ENCODE data around the gene GPR180. TPM values are rescaled to one million over a fixed set of nuclear protein-coding genes. Genes with fewer than 3 reads are reported as not detected.

GPR180 gene
- total RNA-seq (2014; rRNA removed; shearing (Covaris generic)) = 16.6 and 18.0 TPM in 2 replicates
- polyA plus RNA-seq (2015; cell fraction: cytosol; rRNA removed) = 6.5 and 9.5 TPM in 2 replicates
- polyA plus RNA-seq (2015; cell fraction: nucleus; rRNA removed) = 17.9 and 18.9 TPM in 2 replicates

DNA sequence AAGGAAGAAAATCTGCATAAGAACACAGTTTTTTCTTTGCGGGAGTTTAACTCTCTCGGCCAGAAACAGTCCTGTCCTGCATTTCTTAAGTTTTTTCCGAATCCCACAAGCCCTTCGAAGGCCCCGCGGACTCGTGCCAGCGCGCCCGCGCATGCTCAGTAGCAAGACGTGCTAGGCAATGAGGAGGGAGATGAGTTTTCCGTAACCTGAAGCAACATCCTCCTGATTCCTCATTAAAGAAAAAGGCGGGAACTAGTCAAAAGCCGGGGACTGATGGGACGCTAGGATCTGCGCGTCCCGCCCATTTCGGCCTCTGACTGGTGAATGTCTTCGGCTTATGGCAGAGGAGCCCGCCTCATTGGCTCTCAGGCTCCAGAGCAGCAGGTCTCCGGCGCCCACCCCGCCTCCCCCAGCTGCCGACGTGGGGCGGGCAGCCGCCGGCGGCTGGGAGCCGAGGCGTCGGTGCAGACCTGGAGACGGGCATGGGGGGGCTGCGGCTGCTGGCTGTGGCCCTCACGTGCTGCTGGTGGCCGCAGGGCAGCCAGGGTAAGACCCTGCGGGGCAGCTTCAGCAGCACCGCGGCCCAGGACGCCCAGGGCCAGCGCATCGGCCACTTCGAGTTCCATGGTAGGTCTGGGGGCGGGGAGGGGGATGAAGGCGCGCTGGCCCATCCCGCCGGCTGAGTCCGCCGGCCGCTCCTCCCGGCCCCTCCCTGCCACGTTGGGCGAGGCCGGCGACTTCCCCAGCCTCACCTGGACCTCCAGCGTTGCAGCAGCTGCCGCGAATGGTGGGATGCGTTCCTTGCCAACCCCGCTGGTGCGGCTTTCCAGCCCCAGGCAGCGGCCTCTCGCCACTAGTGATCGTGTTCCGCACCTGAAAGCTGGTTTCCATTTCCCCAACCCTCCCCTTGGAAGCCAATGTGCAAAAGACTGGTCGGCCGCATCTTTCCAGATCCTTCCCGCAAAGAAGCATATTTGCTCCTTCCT lies at the start of gene GPR180:
TSS of gene GPR180 (plus strand) at position 412 of the 986 bp plus-strand sequence. CDS start at position 483, 71 bp downstream.
- DNase-seq (ENCODE audit: low read depth, low spot score) = peak; percentile 100
- in situ Hi-C loops (cut with HindIII; ENCODE audit: low pct_unique_long_range_greater_than_20kb, low sequenced_read_pairs) = no loop called here

GRCh38 chr13:94552095-94552494 lies 49.6 kb upstream of the GPR180 start:
- DNase-seq (ENCODE audit: low read depth, low spot score) = no peak
- in situ Hi-C loops (cut with HindIII; ENCODE audit: low pct_unique_long_range_greater_than_20kb, low sequenced_read_pairs) = no loop called here

GRCh38 chr13:94553766-94554165 lies 47.9 kb upstream of the GPR180 start:
- in situ Hi-C loops (cut with HindIII; ENCODE audit: low pct_unique_long_range_greater_than_20kb, low sequenced_read_pairs) = no loop called here
- peak; percentile 68 for DNase-seq (ENCODE audit: low read depth, low spot score)

DNA sequence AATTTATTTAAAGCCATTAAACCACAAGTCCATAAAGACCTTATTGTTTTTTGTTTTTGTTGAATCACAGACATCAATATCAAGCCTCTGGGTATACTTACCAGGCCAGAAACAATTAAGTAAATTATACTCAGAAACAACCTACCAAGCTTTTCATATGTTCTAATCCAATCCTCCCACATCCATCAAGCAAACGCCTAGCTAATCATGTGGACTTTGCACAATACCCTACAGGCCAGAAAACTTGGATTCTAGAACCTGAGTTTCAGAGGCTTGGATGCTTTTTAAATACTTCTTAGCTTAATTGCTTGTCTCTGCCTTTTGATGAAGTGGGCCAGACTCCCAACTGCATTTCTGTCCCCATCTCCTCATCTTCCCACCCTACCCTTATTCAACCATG lies 45.6 kb upstream of the GPR180 start:
- in situ Hi-C loops (cut with HindIII; ENCODE audit: low pct_unique_long_range_greater_than_20kb, low sequenced_read_pairs) = no loop called here
- DNase-seq (ENCODE audit: low read depth, low spot score) = peak; percentile 78

GRCh38 chr13:94556621-94557020 lies 45.0 kb upstream of the GPR180 start:
- in situ Hi-C loops (cut with HindIII; ENCODE audit: low pct_unique_long_range_greater_than_20kb, low sequenced_read_pairs) = no loop called here
- DNase-seq (ENCODE audit: low read depth, low spot score) = no peak

DNA sequence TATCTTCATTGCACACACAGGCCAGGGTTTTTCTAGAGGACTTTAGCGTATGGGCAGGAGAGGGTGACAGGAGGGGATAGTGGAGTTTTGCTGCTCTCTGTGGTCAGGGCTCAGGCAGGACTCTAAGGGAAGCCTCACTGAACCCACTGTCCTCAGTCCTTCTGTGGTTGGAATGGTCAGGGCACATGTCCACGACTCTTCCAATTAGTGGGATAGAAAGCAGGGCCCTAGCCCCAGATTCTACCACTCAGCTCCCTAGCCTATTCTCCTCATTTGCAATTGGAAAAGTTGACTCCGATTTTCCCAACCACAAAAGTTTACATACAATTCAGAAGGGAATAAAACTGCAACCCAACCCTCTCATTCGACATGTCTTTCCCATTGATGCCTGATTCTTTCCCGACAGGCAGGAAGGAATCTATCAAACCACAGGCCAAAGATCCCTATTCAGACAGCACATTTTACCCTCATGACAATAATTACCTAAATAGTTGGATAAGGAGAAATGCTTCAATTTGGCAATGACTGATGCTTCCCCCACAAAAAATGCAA lies 43.9 kb upstream of the GPR180 start:
- in situ Hi-C loops (cut with HindIII; ENCODE audit: low pct_unique_long_range_greater_than_20kb, low sequenced_read_pairs) = no loop called here
- peak; percentile 33 for DNase-seq (ENCODE audit: low read depth, low spot score)

DNA sequence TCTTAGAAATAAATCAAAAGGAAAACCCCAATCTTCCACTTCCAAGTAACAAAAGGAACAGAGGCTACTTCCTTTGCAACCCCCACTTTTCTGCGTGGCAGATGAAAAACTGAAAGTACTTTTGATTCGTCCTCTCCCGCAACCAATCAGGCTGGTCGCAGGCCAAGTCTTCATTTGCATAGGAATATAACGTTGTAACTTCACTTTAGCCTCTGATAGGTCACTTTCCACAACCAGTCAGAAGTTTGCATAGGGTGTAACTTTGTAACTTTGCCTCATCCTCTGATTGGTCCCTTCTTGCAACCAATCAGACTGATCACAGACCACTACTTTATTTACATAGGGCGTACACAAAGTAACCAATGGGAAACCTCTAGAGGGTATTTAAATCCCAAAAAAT lies 42.9 kb upstream of the GPR180 start:
- DNase-seq (ENCODE audit: low read depth, low spot score) = no peak
- in situ Hi-C loops (cut with HindIII; ENCODE audit: low pct_unique_long_range_greater_than_20kb, low sequenced_read_pairs) = no loop called here

DNA sequence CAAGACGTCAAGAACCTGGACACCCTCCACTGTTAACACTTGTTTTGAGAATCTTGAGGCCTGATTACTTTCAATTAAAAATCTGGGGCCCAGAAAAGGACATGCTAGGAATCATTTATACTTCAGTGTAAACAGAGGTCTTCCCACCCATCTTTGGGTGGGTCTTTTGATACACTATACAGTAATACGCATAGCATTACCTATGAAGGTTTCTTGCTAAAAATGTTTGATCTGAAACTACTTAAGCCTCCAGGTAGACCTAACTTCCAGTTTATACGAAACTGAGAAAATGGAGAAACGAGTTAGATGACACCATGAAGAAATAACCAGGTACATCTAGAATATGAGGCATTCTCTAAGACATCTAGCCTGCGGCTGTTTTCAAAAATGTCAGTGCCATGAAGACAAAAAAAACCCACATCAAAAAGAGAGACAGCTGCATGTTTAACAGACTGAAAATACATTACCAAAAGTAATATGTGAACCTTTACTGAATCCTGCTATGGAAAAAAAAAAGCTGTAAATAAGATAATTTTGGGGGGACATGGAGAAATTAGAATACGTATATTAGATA lies 42.3 kb upstream of the GPR180 start:
- in situ Hi-C loops (cut with HindIII; ENCODE audit: low pct_unique_long_range_greater_than_20kb, low sequenced_read_pairs) = no loop called here
- DNase-seq (ENCODE audit: low read depth, low spot score) = no peak

GRCh38 chr13:94560116-94560515 lies 41.5 kb upstream of the GPR180 start:
- in situ Hi-C loops (cut with HindIII; ENCODE audit: low pct_unique_long_range_greater_than_20kb, low sequenced_read_pairs) = no loop called here

DNA sequence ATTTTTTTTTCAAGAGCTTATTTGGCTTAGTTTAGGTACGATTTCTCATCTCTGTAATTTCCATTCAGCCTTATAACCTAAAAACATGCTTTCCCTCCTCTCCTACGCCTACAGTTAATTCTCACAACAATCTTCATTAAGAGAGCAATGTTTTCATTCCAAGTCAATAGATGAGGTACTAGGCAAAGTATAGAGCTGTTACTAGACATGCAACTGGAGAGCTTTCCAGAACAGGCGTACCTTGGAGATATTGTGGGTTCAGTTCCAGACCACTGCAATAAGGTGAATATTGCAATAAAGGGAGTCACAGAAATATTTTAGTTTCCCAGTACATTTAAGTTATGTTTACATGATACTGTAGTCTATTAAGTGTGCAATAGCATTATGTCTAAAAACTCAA lies 40.5 kb upstream of the GPR180 start:
- no peak for DNase-seq (ENCODE audit: low read depth, low spot score)
- in situ Hi-C loops (cut with HindIII; ENCODE audit: low pct_unique_long_range_greater_than_20kb, low sequenced_read_pairs) = no loop called here

More at GRCh38 chr13:94560116-94560515, 41.5 kb upstream of the GPR180 start:
- no peak for DNase-seq (ENCODE audit: low read depth, low spot score)

DNA sequence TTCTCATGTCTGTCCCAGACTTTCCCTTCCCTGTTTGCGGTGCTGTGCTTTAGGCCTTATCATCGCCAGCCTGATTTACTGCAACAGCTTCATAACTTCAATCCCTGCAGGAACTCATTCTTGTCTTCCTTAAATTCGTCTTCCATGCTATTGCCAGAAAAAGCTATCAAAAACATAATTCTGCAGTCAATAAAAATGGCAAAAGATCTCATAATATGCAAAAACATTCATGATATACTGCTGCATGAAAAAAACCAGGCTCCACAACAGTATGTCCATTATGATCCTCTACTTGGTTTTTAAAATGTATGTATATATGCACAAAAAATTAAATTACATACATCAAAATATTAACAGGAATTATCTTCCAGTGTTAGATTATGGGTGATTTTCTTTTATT lies 34.1 kb upstream of the GPR180 start:
- DNase-seq (ENCODE audit: low read depth, low spot score) = no peak
- in situ Hi-C loops (cut with HindIII; ENCODE audit: low pct_unique_long_range_greater_than_20kb, low sequenced_read_pairs) = no loop called here

DNA sequence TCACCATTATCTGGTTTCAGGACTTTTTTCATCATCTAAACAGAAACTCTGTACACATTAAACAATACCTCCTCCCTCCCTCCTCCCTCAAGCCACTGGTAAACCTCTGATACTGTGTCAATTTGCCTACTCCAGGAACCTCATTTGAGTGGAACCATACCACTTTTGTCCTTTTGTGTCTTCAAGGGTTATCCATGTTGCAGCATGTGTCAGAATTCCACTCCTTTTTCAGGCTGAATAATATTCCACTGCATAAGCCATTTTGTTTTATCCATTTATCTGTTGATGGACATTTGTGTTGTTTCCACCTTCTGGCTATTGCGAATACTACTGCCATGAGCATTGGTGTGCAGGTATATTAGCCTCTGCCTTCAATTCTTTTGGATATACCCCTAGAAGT lies 33.2 kb upstream of the GPR180 start:
- in situ Hi-C loops (cut with HindIII; ENCODE audit: low pct_unique_long_range_greater_than_20kb, low sequenced_read_pairs) = no loop called here
- no peak for DNase-seq (ENCODE audit: low read depth, low spot score)

- in situ Hi-C loops (cut with HindIII; ENCODE audit: low pct_unique_long_range_greater_than_20kb, low sequenced_read_pairs) = no loop called here
- no peak for DNase-seq (ENCODE audit: low read depth, low spot score)
Measured at GRCh38 chr13:94569615-94570014, 32.0 kb upstream of the GPR180 start.

- DNase-seq (ENCODE audit: low read depth, low spot score) = no peak
- in situ Hi-C loops (cut with HindIII; ENCODE audit: low pct_unique_long_range_greater_than_20kb, low sequenced_read_pairs) = loop anchor here (25.0 kb wide), 1 partner anchor 117 kb away; no protein-coding TSS in a partner anchor
Measured at GRCh38 chr13:94579063-94579462, 22.6 kb upstream of the GPR180 start.

DNA sequence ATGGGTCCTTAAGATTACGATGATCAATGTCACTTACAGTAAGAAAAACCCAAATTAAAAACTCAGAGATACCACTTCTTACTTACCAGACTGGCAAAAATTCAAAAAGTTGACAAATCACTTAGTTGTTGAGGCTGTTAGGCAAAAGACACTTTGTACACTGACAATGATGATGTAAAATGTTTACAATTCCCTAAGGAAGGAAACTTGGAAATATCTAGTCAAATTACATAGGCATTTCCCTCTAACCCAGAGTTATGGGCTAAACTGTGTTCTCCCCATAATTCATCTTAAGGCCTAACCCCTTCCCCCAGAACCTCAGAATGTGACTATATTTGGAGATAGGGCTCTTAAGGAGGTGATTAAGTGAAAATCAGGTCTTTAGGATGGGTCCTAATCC lies 17.7 kb upstream of the GPR180 start:
- no peak for DNase-seq (ENCODE audit: low read depth, low spot score)
- in situ Hi-C loops (cut with HindIII; ENCODE audit: low pct_unique_long_range_greater_than_20kb, low sequenced_read_pairs) = loop anchor here (25.0 kb wide), 1 partner anchor 122 kb away; no protein-coding TSS in a partner anchor

DNA sequence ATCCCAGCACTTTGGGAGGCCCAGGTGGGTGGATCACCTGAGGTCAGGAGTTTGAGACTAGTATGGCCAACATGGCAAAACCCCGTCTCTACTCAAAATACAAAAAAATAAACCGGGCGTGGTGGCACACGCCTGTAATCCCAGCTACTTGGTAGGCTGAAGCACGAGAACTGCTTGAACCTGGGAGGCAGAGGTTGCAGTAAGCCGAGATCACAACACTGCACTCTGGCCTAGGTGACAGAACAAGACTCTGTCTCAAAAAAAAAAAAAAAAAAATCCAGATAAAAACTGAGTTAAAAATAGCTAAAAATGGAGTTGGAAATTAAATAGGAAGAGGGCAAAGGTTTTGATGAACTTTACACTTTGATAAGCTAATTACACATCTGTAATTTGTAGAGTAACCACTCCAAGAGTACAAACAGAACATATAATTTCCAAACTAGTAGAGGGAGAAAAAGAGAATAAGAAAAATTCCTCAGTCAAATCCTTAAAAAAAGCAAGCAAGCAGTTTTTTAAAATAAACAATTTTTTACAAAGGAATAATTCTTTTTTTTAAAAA lies 16.0 kb upstream of the GPR180 start:
- DNase-seq (ENCODE audit: low read depth, low spot score) = no peak
- in situ Hi-C loops (cut with HindIII; ENCODE audit: low pct_unique_long_range_greater_than_20kb, low sequenced_read_pairs) = loop anchor here (25.0 kb wide), 1 partner anchor 123 kb away; no protein-coding TSS in a partner anchor

DNA sequence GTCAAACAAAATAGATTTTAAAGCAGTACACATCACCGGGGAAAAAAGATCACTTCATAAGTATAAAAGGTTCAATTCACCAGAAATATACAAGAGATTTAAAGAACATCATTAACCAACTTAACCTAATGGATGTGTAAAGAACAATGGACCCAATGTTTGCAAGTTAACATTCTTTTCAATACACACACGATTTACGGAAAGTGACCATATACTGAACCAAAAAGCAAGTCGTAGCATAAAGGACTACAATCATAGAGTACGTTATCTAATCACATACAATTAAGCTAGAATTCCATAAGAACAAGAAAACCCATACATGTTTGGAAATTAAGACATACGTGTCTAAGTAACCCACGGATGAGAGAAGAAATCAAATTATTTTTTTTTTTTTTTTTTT lies 15.3 kb upstream of the GPR180 start:
- in situ Hi-C loops (cut with HindIII; ENCODE audit: low pct_unique_long_range_greater_than_20kb, low sequenced_read_pairs) = loop anchor here (25.0 kb wide), 1 partner anchor 124 kb away; no protein-coding TSS in a partner anchor
- DNase-seq (ENCODE audit: low read depth, low spot score) = peak; percentile 91

DNA sequence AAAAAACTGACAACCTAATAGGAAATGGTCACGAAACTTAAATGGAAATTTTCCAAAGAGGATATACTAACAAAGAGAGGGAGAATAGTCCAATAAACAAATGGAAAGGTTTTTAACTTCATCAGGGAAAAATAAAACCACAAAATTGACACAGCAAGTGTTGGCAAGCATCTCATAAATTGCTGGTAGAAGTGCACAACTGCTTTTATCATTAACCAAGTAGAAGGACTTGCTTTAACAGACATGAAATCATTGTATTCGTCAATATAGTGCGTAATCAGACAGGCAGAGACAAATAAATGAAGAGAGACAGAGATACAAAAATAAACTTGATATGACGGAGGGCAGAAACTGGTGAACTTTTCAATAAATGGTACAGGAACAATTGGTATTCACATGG lies 13.1 kb upstream of the GPR180 start:
- in situ Hi-C loops (cut with HindIII; ENCODE audit: low pct_unique_long_range_greater_than_20kb, low sequenced_read_pairs) = loop anchor here (25.0 kb wide), 1 partner anchor 126 kb away; no protein-coding TSS in a partner anchor
- DNase-seq (ENCODE audit: low read depth, low spot score) = no peak

All from SK-MEL-5 (cell line).